ENCODE measurements around the gene GTPBP8. TPM values are rescaled to one million over a fixed set of nuclear protein-coding genes. Genes with fewer than 3 reads are reported as not detected.

Gene GTPBP8
- total and polyA plus RNA-seq, 10 of the 15 experiments (the other 5 are each of a cell fraction or from before 2014, with no cell fraction given) = 10.3 to 29.0 (median 17.0) TPM

- TF ChIP-seq ZNF687 (IDR thresholded peaks at IDR 0.05) (no peak), ESRRA (IDR thresholded peaks at IDR 0.05; ENCODE audit: low read length) (no peak), MEF2B (IDR thresholded peaks at IDR 0.05; ENCODE audit: partially characterized antibody, poor library complexity, severe bottlenecking) (no peak), SMARCA5 (IDR thresholded peaks at IDR 0.05) (no peak; the same call in 1 of the 2 replicates), ZSCAN29 (IDR thresholded peaks at IDR 0.05) (no peak; the same call in 1 of the 2 replicates), IRF4 (IDR thresholded peaks at IDR 0.05; ENCODE audit: low read depth, low read length) (peak; percentile 97), E2F8 (IDR thresholded peaks at IDR 0.05; ENCODE audit: low read depth, partially characterized antibody) (no peak), ATF2 (IDR thresholded peaks at IDR 0.05; ENCODE audit: low read length) (peak; percentile 85), ZNF384 (IDR thresholded peaks at IDR 0.05; ENCODE audit: borderline replicate concordance, low read depth, low read length) (no peak), RAD21 (IDR thresholded peaks at IDR 0.05; ENCODE audit: insufficient read depth, low read depth, low read length) (no peak), ZBED1 (IDR thresholded peaks at IDR 0.05; ENCODE audit: borderline replicate concordance) (peak; percentile 69; the same call in 1 of the 2 replicates), ASH2L (IDR thresholded peaks at IDR 0.05; ENCODE audit: borderline replicate concordance, low read depth) (no peak), FOXK2 (IDR thresholded peaks at IDR 0.05) (no peak), ELK1 (IDR thresholded peaks at IDR 0.05; ENCODE audit: low read depth, low read length) (no peak), EGR1 (IDR thresholded peaks at IDR 0.05; ENCODE audit: borderline replicate concordance in 1 of 2, low read depth in 2 of 2, low read length in 2 of 2) (peak in 1 of 2 experiments; percentile 74; a peak in 2 of 3 replicates), ZBTB4 (CRISPR knock-in tag; IDR thresholded peaks at IDR 0.05) (no peak)
These were observed 17.2 kb upstream of the GTPBP8 start (continued) for GRCh38 chr3:112973325-112974177.

Measured in GM12878 (cell line).